Left renal cortex interstitium (tissue), 4 donors: Measurements from ENCODE around the gene ARHGAP24. TPM values are rescaled to one million over a fixed set of nuclear protein-coding genes. Genes with fewer than 3 reads are reported as not detected.
"Not testable (repeated sequence)": the region's sequence is repeated elsewhere in the genome, so short reads cannot be mapped to it uniquely, and the experiment has no call there.

Experiments
- DNase-seq, 4 donors: peaks; one replicate each; pipeline ENCODE4 v3.0.0-alpha.2; 2013; ENCODE audit warnings: low read depth in 4 of 4, low spot score in 2 of 4, missing footprints in 1 of 4
- polyA plus RNA-seq, 4 donors: library from polyadenylated mRNA; unstranded; fragments of 120-200 nt; gene quantifications; one replicate each; pipeline ENCODE4 v1.2.1, GENCODE V29; 2013; ENCODE audit not compliant: insufficient read length in 4 of 4

Gene ARHGAP24
- polyA plus RNA-seq, 4 donors, result 101 to 133 (median 109) TPM

GRCh38 chr4:85970535-85970934 lies 495.6 kb downstream of the ARHGAP24 start:
- no peak for DNase-seq

DNA sequence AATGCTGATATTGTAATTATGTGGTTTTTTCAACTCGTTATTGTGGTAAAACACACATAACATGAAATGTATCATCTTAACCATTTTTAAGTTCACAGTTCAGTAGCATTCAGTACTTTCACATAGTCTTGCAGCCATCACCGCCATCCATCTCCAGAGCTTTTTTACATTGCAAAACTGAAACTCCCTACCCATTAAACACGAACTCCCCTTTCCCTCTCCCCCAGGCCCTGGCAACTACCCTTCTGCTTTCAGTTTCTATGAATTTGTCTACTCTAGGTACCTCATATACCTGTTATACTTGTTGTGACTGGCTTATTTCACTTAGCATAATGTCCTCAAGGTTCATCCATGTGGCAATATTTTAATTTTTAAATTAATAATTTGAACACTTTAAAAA lies 504.3 kb downstream of the ARHGAP24 start:
- DNase-seq, result no peak

GRCh38 chr4:85986266-85986665 lies 511.3 kb downstream of the ARHGAP24 start:
- no peak for DNase-seq

DNA sequence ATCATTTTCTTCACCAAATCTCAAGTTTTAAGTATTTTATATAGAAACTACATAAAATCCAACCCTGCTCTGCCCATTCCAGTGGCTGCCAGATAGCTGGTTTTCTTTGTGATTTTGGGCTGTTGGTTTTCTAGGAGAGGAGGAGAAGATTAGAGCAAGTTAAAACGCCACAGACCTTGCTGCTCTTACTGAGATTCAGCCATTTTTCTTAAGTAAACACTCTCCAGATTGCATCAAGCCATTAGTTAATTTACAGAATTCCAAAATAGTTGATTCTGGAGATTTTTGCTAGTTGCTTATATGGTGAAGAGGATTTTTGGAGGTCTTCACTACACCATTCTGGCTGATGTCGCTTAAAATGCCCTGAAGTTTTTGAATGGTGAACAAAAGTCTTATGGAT lies 518.7 kb downstream of the ARHGAP24 start:
- DNase-seq, result no peak

GRCh38 chr4:85994576-85994975 lies 519.6 kb downstream of the ARHGAP24 start:
- DNase-seq, result no peak

DNA sequence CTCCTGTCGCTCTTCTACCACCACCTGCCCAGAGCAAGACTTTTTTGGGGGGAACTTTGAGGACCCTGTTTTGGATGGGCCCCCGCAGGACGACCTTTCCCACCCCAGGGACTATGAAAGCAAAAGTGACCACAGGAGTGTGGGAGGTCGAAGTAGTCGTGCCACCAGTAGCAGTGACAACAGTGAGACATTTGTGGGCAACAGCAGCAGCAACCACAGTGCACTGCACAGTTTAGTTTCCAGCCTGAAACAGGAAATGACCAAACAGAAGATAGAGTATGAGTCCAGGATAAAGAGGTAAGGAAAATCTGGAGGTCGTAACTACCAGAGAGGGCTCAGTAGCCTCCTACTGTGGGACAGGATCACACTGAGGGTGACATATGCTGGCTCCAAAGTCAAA lies 520.4 kb downstream of the ARHGAP24 start:
- no peak for DNase-seq

DNA sequence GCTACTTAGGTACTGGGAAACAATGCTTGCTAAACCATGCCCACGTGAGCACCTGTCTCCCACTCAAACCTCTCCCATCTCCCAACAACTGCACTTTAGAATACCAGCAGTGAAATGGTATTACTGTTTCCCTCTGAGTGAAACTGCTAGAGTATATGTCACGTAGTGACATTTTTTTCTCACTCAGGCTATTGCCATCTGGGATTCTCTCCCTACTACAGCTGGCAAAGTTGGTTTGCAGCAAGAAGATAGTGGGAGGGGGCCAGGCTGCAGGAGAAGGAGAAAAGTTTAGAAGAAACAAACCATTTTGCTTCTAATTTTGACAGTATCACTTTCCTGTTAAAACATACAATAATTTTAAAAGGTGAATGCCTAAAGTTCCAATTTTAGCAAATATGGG lies 526.6 kb downstream of the ARHGAP24 start:
- DNase-seq, result no peak

GRCh38 chr4:86004030-86004429 lies 529.1 kb downstream of the ARHGAP24 start:
- no peak for DNase-seq

GRCh38 chr4:86006057-86006456 lies 531.1 kb downstream of the ARHGAP24 start:
- no peak for DNase-seq

DNA sequence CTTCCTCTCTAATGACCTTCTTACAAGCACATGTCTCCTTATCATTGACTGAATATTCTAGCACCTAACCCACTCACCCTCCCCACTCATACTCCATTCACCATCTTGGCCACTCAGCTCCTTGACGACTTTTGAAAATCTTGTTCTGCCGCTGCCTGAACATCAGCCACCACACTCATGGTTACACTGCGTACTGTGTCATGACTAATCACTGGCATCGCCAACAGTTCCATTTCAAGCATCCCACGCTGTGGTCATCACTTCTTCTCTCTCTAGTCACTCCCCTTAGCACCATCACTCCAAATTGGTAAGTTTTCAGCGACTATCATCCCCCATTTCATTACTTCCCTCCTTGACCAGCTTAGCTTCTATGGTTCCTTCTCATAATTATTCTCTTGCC lies 532.1 kb downstream of the ARHGAP24 start:
- DNase-seq, result no peak

DNA sequence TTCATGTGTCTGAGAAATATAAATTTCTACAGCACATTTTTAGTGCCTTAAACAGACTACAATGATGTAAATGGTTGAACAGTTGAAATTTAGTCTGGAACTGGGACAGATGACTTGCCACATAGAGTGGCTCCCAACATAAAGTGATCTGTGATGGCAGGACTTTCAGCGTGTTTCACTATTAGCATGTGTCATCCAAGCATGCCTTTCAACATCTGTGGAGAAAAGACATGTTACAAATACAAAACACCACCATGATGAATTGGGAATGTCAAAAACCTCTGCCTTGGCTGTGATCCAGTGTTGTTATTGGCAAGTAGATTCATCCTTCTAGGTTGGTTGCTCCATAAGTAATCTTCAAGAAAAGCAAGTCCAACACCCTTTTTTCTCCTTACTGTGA lies 536.2 kb downstream of the ARHGAP24 start:
- no peak for DNase-seq

- no peak for DNase-seq
These were observed 538.7 kb downstream of the ARHGAP24 start for GRCh38 chr4:86013621-86014020.

DNA sequence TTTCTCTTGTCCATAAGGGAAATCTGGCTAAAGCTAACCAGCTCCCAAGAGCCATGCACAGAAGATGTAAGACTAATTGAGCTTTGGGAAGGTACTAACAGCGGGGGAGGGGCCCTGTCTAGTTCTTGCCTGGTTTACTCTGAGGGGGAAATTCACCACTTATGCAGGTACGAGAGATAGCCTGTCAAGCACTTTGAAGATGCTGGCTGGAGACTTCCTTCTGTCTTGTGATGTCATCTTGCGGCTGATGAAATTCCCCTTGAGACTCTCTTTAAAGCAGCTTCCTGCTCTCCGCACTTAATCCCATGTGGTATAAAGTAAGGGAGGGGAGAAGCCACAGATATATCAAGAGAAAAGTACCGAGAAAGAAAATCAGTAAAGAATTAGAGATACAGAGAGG lies 539.6 kb downstream of the ARHGAP24 start:
- no peak for DNase-seq

- no peak for DNase-seq
These were observed 540.7 kb downstream of the ARHGAP24 start for GRCh38 chr4:86015412-86016350.

DNA sequence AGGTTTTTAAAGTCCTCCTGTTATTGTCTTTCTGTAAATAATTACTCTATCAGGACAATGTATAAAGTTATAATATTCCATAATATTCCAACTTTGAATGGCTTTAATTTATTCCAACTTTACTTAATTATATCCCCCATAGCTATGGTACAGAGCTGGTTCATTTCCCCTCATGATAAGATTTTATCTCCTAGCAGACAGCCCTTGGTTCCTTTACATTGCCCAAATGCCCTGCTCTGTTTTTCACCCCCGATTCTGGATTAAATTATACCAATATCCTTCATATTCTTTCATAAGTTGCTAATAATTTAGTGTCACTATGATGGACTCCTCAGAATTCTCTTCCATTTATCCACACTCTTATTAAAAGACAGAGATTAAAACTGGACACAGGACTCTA lies 544.4 kb downstream of the ARHGAP24 start:
- no peak for DNase-seq

DNA sequence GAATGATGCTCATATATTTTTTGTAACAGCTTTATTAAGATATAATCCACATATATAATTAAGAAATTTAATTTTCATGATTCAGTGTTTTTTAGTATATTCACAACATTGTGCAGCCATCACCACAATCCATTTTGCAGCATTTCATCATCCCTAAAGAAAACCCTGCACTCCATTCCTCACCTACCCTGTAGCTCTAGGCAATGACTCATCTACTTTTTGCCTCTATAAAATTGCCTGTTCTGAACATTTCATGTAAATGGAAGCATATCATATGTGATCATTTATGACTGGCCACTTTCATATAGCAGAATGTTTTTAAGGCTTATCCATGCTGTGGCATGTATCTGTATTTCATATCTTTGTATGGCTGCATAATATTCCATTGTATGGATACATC lies 545.0 kb downstream of the ARHGAP24 start:
- no peak for DNase-seq

DNA sequence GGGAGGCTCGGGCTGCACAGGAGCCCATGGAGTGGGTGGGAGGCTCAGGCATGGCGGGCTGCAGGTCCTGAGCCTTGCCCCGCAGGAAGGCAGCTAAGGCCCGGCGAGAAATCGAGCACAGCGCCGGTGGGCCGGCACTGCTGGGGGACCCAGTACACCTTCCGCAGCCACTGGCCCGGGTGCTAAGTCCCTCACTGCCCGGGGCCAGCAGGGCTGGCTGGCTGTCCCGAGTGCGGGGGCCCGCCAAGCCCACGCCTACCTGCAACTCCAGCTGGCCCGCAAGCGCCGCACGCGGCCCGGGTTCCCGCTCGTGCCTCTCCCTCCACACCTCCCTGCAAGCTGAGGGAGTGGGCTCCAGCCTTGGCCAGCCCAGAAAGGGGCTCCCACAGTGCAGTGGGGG lies 546.7 kb downstream of the ARHGAP24 start:
- DNase-seq, result not testable (repeated sequence)

- DNase-seq, result no peak
These were observed 551.8 kb downstream of the ARHGAP24 start for GRCh38 chr4:86026720-86027119.

DNA sequence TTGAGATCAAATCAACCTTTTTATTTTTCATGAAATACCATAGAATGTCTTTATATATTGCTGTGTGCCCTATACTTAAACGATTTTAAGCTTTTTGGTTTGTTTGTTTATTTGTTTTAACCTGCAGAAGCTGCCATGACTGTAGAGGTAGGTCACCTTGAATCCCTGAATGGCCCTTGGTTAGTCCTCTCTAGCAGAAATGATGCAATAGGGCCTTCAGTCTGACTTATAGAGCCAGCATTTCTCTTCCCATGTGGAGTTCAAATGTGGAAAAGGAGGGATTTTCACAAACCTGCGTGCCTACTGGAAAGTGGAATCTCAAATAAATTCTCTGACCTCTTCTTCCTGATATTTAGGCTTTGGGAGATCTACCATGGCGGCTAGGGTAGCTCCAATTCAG lies 557.0 kb downstream of the ARHGAP24 start:
- no peak for DNase-seq

GRCh38 chr4:86032476-86033022 lies 557.6 kb downstream of the ARHGAP24 start:
- no peak for DNase-seq

DNA sequence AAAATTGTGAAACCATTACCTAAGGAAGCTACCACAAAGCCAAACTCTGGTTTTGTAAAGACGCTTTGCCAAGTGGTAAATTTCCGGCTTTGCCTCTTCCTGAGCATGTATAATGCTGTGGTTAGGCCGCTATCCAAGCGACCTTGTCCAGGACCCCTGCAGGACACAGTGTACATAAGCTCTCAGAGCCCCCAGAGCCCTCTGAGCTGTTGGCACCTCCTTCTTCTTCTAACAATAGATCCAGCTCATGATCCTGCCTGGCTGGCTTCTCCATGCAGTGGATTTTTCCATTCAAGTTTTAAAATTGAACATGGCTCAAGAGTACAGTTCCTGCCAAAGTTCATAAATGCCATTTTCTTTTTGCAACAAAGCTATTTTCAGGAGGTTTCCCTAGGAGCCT lies 558.2 kb downstream of the ARHGAP24 start:
- DNase-seq, result no peak

- DNase-seq, result no peak
These were observed 559.7 kb downstream of the ARHGAP24 start for GRCh38 chr4:86034616-86035015.
